ENCODE results near the gene ZDHHC23. TPM values are rescaled to one million over a fixed set of nuclear protein-coding genes. Genes with fewer than 3 reads are reported as not detected.
A peak's percentile ranks its signal among the peaks of the same experiment; 100 is the strongest.

ZDHHC23 gene
- total and polyA plus RNA-seq, 9 of the 15 experiments (the other 6 are each of a cell fraction or from before 2014, with no cell fraction given), result 0.22 to 2.7 (median 0.55) TPM

DNA sequence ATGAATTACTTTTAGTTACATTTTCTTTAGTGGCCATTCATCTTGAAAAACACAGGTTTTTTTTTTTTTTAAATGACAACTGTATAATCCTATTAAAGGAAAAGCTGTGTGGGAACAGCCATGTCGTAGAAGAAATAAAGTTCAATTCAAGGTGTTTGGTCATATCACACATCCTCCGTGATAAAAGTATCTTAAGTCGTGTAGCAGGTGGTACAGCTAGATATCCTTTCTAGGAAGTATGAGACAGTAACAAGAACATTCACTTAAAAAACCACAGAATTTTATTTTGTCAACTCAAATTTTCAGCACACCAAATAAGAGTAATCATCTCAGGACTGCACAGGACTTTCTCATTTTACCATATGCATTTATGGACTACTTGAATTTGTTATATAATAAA lies 16.1 kb downstream of the ZDHHC23 start:
- Histone ChIP-seq H3K4me1 (replicated peaks in 1 of 2; ENCODE audit: control insufficient read depth in 2 of 2, insufficient read depth in 2 of 2, low read length in 2 of 2) (no peaks in the 10 kb centered on the region), H3K9me1 (ENCODE audit: control insufficient read depth, insufficient read depth, low read length) (no peaks in the 10 kb centered on the region), H4K20me1 (replicated peaks; ENCODE audit: control insufficient read depth, insufficient read depth, low read length) (no peaks in the 10 kb centered on the region), H3K4me2 (ENCODE audit: insufficient read depth, low read length) (no peak overlapping the region), H3K36me3 (ENCODE audit: control insufficient read depth, insufficient read depth, low read length) (no peaks in the 10 kb centered on the region), H3K27me3 (ENCODE audit: control insufficient read depth in 2 of 2, insufficient read depth in 2 of 2, low read length in 2 of 2) (peaks cover 0 to under 1% of the 10 kb centered on the region in 2 experiments; a peak in 1 of 5 replicates), H3K4me3 (no peak overlapping the region), H3K27ac (ENCODE audit: extremely low read depth, low read depth, low read length) (no peak overlapping the region), H2AFZ (ENCODE audit: low read depth, low read length) (no peak overlapping the region), H3K9ac (ENCODE audit: insufficient read depth in 1 of 2, low read depth in 2 of 2, low read length in 2 of 2) (no peak overlapping the region), H3K79me2 (ENCODE audit: control insufficient read depth, insufficient read depth, low read length) (no peaks in the 10 kb centered on the region), H3K9me3 (replicated peaks; ENCODE audit: control insufficient read depth, insufficient read depth, low read depth, low read length) (no peaks in the 10 kb centered on the region)
- intact Hi-C loops (cut with micrococcal nuclease), result no loop called here
- no TSS peak for BruUV-seq (replicated peaks)
- no peak for TF ChIP-seq SREBF1 (IDR thresholded peaks at IDR 0.05; ENCODE audit: borderline replicate concordance, low read depth, low read length)
- TF ChIP-seq TCF3 (CRISPR knock-in tag; IDR thresholded peaks at IDR 0.05), result 0 out of 2 replicates have a peak, but pooled peaks have one; percentile 17
- ATAC-seq, result no peak
- WGBS (ENCODE audit: insufficient coverage, low coverage, missing lambda C conversion rate), result 0% methylated on average over 3 of the region's 3 CpGs
- ChIA-PET POLR2A (no interaction called here), CTCF (ENCODE audit: low intra/inter-chr PET ratio) (no interaction called here)
- in situ Hi-C loops (cut with MboI), result no loop called here
- DNase-seq (ENCODE audit: extremely low read depth in 1 of 4, low spot score in 3 of 4), result no peak
- FAIRE-seq, result no peak

DNA sequence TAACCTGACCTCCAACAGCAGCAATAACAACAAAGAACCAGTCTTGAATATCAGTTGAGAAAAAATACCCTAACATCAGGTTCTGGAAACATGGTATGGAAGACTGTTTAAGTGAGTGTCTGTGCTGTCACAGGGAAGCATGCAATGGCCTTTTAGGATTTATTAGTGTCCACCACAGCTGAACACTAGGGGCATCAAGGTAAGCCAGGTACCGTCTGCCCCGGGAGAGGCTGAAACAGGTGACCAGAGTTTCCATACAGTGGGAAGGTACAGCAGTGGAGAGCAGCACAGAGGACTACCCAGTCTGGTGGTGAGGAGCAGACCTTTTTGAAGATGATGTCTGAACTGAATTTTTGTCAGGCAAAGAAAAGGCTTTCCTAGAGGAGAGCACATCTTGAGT lies 18.4 kb downstream of the ZDHHC23 start:
- ATAC-seq (peak; percentile 51; the same call in 1 of the 3 replicates), FAIRE-seq (no peak), DNase-seq (ENCODE audit: extremely low read depth in 1 of 4, low spot score in 3 of 4) (no peak)
- Histone ChIP-seq H3K27me3 (ENCODE audit: control insufficient read depth in 2 of 2, insufficient read depth in 2 of 2, low read length in 2 of 2) (no peaks in the 10 kb centered on the region), H3K9ac (ENCODE audit: insufficient read depth in 1 of 2, low read depth in 2 of 2, low read length in 2 of 2) (no peak overlapping the region), H3K9me3 (replicated peaks; ENCODE audit: control insufficient read depth, insufficient read depth, low read depth, low read length) (no peaks in the 10 kb centered on the region), H3K36me3 (ENCODE audit: control insufficient read depth, insufficient read depth, low read length) (no peaks in the 10 kb centered on the region), H2AFZ (ENCODE audit: low read depth, low read length) (no peak overlapping the region), H3K27ac (ENCODE audit: extremely low read depth, low read depth, low read length) (no peak overlapping the region), H3K4me3 (no peak overlapping the region), H3K4me1 (replicated peaks in 1 of 2; ENCODE audit: control insufficient read depth in 2 of 2, insufficient read depth in 2 of 2, low read length in 2 of 2) (no peaks in the 10 kb centered on the region), H4K20me1 (replicated peaks; ENCODE audit: control insufficient read depth, insufficient read depth, low read length) (no peaks in the 10 kb centered on the region), H3K79me2 (ENCODE audit: control insufficient read depth, insufficient read depth, low read length) (no peaks in the 10 kb centered on the region), H3K9me1 (ENCODE audit: control insufficient read depth, insufficient read depth, low read length) (no peaks in the 10 kb centered on the region), H3K4me2 (ENCODE audit: insufficient read depth, low read length) (no peak overlapping the region)
- ChIA-PET CTCF (ENCODE audit: low intra/inter-chr PET ratio) (no interaction called here), POLR2A (no interaction called here)
- no TSS peak for BruUV-seq (replicated peaks)
- in situ Hi-C loops (cut with MboI) (no loop called here), intact Hi-C loops (cut with micrococcal nuclease) (no loop called here)
- TF ChIP-seq ZZZ3 (IDR thresholded peaks at IDR 0.05) (no peak), EHMT2 (IDR thresholded peaks at IDR 0.05) (no peak)
- WGBS (ENCODE audit: insufficient coverage, low coverage, missing lambda C conversion rate), result 0% methylated on average over 2 of the region's 2 CpGs
